HG02938 (cell line): ENCODE data around the gene ANO10.
"Not testable (repeated sequence)": the region's sequence is repeated elsewhere in the genome, so short reads cannot be mapped to it uniquely, and the experiment has no call there.

Experiments
- ATAC-seq: cut with Tn5 transposase; IDR thresholded peaks from one replicate; pipeline ENCODE4 v1.9.1; 2021; ENCODE audit warnings: mild to moderate bottlenecking, moderate library complexity; ENCODE audit not compliant: unreplicated experiment

The ANO10 gene

DNA sequence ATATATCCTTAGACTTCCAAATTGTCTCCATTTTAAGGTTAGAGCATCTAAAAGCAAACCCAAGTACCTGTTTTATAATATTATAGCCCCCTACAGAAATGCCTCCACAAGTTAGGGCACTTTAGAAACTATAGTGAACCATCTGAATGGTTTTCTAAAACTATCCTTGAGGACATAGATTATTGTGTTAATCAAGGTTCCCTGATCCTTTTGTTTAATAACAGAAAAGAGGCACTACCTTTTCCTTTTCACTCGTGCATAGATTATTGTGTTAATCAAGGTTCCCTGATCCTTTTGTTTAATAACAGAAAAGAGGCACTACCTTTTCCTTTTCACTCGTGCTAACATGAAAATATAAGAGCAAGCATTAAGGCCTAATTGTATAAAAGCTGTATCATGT lies 143.0 kb downstream of the ANO10 start:
- not testable (repeated sequence) for ATAC-seq

DNA sequence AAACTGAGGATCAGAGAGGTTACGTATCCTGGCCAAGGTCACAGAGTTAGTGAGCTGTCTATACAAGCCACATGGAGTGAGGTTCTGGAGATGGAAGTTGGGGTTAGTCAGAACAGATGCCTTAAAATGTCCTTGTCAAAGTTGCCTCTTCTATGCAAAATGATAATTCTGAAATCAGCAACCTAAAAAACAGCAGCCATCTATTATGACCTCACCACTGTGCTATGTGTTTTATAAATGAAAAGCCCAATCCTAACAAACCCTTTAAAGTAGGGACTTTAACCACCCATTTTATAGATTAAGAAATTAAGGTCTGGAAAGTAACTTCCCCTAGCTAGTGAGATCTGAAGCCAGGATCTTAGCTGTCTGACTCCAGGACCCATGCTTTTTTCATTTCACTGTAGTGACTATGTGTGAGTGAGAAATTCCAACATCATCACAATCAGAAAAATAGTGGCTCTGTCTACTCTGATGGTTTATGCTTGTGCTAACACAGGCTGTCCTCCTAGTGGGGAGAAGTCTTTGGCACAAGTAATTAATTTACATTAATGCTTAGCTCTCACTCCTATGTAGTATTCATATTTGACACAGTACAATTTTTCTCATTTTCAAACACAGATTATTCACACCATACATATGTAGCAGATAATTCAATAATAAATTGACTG lies 143.6 kb downstream of the ANO10 start:
- ATAC-seq, result no peak

DNA sequence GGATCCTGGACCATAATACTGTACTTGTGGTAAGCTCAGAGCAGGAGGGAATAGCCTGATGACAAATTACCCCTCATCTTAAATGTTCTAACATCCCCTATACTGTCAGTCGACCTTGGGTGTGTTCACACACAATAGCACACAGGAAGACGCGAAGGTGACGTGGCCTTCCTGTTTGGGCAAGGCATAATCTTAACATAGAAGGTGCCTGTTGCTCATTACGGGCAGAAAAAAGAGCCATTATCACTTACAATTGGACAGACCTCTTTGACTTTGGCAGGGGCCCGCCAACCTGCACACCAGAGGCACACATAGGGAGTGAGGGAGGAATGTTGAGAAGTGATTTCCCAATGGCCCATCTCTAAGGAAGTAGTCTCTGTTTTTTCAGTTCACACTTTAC lies 144.2 kb downstream of the ANO10 start:
- no peak for ATAC-seq

DNA sequence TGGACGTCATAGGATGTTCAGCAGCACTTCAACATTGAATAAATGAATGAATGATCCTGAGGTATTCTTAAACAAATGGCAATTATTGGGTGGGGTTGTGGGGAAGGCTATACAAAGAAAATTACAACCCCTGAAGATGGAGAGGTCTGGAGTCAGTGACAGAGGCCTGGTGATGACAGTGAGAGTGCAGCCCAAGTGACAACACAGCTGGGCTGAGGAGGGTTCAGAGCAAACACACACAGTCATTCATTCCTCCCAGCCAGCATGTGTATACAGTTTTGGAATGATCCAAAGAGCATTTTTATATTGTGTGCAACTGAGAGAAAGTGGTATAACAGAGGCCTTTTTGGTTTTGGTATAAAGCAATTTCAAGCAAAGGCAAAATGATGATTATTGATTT lies 148.1 kb downstream of the ANO10 start:
- ATAC-seq, result no peak

DNA sequence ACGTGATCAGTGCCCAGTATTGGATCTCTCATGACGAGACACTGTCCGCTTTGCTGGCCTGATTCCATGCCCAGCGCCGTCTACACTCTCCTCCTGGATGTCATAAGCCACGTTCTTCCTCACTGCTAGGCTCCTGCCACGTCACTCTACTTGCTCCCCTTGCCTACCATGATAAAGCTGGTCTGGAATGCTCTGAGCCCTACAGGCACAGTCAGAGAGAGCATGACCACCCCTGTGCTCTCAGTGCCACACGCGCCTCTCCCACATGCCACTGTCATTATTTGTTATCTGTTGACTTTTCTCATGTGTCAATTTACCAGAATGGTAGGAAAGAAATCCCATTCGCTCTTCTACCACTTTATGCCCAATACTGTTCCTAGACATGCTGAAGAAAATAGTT lies 148.6 kb downstream of the ANO10 start:
- no peak for ATAC-seq

DNA sequence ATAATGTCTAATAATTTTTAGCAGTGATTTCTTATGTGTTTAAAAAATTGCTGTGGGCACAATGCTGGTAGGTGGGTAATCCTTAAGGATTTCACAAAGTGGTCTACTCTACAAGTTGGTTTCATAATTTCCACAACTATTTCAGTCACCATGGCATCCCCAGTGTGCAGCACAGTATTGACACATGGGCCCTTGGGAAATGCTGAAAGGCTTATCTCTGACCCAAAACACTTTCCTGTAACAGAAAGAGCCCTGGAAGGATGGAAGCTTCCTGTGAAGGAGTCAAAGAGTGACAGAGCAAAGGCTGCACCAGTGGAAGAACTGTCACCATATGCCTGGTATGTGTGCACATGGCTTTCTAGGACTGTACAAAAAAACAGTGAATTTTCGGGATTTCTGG lies 153.7 kb downstream of the ANO10 start:
- no peak for ATAC-seq

DNA sequence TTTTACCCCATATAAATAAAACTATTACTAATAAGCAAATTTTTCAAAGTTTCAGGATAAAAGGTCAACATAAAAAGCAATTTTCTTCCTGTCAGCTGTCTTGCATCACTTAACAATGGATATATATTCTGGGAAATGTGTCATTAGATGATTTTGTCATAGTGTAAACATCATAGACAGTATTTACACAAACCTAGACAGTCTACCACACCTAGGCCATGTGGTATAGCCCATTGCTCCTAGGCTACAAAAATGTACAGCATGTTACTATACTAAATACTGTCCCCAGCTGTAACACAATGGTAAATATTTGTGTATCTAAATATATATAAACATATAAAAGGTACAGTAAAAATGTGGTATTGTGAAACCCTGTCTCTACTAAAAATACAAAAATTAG lies 156.7 kb downstream of the ANO10 start:
- no peak for ATAC-seq

DNA sequence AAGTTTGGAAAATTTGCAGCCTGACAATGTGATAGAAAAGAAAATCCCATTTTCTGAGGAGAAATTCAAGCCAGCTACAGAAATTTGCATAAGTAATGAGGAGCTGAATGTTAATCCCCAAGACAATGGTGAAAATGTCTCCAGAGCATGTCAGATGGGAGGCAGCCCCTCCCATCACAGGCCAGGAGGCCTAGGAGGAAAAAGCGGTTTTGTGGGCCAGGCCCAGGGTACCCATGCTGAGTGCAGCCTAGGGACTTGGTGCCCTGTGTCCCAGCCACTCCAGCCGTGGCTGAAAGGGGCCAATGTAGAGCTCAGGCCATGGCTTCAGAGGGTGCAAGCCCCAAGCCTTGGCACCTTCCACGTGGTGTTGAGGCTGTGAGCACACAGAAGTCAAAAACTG lies 159.2 kb downstream of the ANO10 start:
- ATAC-seq, result not testable (repeated sequence)

DNA sequence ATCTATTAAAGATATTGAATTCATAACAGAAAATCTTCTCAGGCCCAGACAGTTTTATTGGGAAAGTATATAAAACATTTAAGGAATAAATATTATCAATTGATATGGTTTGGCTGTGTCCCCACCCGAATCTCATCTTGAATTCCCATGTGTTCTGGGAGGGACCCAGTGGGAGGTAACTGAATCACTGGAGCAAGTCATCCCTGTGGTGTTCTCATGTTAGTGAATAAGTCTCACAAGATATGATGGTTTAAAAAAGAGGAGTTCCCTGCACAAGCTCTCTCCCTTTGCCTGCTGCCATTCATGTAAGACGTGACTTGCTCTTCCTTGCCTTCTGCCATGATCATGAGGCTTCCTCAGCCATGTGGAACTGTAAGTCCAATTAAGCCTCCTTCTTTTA lies 160.5 kb downstream of the ANO10 start:
- no peak for ATAC-seq

DNA sequence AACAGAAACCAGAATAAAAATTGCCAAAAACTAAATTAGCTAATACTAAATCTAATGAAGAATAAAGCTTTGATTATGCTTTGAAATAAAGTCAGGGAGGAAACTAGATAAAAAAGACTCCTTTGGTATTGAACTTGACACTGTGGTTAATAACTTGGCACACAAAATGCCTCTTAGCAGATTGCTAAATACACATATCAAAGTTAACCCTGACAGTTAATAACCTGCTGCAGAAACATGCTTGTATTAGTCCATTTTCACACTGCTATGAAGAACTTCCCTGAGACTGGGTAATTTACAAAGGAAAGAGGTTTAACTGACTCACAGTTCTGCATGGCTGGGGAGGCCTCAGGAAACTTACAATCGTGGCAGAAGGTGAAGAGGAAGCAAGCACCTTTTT lies 164.8 kb downstream of the ANO10 start:
- not testable (repeated sequence) for ATAC-seq

DNA sequence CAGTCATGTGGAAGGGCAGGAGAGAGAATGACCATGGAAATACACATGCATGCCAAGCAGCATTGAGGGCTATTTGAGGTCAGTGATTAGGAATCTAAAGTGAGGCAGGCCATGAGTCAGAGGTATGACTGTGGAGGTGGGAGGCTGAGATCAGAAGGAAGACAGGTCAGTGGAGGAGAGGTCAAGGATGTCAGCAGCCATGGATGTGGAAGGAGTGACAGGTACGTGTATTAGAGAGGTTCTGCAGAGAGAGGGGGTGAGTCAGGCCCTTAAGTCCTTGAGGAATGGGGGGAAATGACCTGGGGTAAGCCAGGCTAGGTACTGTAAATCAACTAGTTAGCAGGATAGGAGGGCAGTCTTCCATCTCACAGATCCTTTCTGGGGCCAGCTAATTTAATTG lies 166.6 kb downstream of the ANO10 start:
- no peak for ATAC-seq

DNA sequence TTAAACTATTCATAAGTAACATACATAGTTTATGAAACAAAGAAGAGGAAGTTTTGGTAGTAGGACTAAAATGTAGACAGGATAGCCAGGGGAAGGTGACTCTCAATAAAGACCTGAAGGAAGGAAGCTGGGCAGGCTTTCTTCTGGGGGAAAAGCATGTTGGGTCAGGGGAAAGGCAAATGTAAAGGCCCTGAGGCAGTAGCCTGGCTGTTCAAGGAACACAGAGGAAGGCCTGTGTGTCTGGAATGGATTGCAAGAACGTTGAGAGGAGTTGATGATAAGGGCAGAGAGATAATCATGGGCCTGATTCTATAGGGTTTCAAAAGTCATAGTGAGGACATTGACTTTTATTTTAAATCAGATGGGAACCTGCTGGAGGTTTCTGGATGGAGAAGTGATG lies 167.8 kb downstream of the ANO10 start:
- no peak for ATAC-seq

DNA sequence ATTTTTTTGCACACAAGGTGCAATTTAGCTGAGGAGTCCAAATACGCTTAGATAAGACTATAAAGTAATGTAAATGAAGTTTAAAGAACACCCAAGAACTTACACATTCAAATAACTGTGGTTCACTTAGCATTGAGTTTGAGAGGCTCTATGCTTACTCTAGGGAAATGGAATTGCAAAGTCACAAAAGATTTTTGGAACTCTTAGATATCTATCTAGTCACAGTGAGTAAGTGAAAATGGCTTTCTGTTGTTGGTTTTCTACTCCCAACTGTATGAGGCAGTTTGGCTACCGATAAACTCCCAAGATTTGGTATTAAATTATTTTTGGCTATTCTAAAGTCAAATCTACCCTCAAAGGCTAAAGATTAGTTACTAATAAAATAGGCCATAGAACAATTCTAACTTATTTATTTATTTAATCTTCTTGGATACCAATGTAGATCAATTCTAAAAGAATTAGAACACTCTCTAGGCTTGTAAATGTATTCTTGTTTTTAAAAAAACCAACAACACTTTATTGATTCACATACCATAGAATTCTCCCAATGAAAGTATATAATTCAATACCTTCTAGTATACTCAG lies 170.0 kb downstream of the ANO10 start:
- ATAC-seq, result no peak

DNA sequence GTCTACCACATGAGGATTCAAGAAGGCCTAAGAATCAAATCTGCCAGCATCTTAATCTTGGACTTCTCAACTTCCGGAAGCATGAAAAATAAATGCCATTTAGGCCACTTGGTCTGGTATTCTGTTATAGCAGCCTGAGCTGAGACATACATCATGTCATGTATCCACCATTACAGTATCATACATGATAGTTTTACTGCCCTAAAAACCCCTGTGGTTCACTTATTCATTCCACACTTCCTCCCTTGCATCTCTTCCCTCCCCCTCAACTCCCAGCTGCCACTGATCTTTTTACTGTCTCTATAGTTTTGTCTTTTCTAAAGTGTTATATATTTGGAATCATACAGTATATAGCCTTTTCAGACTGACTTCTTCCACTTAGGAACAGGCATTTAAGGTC lies 173.7 kb downstream of the ANO10 start:
- ATAC-seq, result no peak

DNA sequence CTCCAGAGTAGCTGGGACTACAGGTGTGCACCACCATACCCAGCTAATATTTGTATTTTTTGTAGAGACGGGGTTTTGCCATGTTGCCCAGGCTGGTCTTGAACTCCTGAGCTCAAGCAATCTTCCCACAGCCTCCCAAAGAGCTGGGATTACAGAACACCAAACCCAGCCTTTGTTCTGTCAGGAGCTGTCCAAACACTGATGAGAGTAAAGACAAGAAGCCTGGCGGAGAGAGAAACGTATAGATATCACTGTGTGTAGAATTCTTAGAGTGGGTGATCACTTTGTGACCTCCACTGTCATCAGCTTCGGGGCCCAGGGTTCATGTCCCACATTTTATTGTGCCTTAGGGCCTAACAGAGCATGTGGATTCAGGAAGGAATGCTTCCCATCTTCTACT lies 176.0 kb downstream of the ANO10 start:
- ATAC-seq, result no peak

DNA sequence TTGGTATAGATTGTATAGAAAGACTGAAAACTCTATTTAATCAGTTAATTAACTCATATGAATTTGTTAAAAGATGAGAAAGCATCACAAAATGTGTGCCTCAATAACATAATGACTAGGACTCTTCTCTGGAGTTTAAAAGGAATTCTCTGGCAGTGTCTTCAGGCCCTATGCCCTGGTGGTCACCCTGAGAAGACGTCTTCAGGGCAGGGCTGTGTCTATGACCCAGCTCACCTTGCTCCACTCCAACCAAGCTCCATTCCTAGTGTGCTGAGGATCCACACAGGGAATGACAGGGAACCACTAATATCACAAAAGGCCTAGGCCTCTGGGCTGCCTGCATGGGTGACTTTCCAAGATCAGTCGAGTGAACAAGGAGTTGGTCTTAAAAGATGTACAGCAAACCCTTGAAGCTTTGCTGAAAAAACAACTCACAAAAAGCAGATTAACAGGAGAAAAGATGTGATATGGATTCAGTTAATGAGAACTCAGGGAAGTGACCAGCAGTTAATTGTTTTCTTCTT lies 178.9 kb downstream of the ANO10 start:
- no peak for ATAC-seq

DNA sequence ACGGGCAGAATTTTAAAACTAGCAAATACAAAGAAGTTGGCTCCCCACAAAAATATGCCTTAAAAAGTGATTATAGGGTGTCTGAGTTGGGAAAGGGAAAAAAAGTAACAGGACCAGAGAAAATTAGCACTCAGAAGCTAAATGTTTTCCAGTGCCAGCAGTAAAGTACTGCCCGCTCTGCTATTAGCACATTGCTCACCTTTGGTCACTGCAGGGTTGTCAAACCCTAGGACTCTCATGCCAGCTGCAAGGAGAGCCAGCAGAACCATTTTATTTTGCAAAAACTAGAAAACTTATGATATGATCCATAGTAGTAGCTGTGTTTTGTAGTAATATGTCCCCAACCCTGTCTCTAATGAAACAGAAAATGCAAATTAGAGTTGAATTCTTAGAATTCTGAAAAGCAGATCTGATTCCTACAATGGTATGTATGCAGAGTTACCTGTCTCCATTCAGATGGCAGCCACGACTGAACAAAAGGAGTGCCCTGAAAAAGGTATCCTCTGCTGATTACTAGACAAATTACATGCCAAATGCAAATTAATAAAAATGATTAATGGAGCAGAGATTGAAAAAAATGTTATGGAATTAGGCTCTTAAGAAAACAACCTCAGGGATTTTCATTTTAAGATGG lies 185.2 kb downstream of the ANO10 start:
- ATAC-seq, result no peak

DNA sequence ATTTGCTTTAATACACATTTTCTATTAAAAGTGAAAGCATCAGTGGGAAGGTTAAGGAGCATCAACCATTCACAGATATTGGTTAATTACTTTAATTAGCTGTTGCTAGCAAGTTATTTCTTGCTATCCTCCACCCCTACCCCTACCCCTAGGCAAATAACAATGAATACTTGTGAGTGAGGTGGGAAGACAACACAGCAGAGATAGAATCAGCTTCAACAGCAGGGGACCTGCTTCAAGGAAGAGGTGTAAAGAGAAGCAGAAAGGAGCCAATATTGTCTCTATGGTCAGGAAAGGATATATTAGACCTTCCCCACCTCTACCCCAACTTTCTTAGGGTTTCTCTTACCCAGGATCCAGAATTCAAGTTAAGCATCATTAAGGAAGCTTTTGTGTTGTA lies 186.1 kb downstream of the ANO10 start:
- ATAC-seq, result no peak

DNA sequence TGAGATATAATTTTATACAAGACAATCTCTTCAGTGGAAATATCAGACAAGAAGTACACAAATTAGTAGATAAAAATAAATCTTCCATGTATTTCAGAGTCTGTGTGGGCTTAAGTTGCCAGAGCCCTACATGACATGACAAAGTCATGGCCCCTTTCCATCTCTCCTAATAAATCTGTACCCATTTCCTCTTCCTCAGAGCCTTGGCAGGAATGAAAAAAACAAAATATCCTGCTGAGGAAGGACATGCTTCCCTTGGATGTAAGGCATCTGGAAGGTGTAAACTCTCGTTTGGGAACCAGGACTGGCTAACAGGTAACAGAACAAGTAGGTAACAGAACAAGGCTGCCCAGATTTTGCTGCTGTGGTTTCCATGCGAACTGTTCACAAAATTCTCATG lies 187.4 kb downstream of the ANO10 start:
- no peak for ATAC-seq

DNA sequence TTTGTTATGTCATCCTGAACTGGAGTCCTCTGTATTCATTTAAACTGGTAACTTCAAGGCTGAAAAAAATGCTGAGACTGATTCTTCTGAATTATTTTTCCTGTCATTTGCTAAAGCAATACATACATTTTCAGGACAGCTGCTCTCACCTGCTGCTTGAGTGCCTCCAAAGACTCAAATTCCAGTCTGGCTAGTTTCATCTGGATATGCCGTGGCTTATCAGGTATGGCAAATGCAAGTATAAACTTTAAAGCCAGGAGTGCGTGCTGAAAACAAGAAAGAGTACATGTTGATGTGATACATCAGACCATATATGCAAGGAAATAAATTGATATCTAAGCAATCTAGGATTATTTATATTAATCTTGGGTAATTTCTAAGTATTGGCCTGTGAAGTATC lies 189.3 kb downstream of the ANO10 start:
- ATAC-seq, result no peak

DNA sequence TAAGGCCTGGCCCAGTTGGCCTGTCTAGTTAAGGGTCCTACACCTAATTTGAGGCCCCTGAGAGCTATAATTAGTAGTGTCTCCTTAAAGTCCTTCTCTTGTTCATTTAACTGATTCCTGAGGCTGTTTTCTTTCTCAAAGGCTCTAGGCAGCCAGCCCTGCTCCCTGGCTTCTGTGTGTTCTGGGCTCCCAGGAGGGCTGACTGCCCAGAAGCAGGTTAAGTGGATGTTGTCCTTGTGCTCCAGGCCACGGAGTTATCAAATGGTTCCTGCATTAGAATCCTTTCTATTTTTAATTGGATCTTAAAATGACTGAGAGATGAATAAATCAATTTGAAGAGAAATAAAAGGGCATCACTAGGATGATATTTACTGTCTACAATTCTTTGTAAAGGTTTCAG lies 195.4 kb downstream of the ANO10 start:
- no peak for ATAC-seq

DNA sequence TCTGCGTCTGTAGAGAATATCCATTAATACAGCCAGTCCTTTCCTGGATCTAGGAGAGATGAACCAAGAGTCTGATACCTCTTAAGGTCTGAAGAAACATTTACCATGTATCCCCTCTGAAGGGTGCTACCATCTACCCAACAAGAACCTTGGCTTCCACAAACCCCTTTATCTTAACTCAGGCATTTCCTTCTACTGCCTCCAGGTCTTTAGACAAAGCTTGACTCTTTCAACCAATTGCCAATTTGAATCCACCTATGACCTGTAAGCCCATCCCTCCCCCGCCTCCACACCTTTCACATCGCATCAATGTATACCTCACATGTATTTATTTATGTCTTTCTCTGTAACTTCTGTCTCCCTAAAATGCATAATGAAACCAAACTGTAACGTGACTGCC lies 196.0 kb downstream of the ANO10 start:
- ATAC-seq, result no peak
